K562 (cell line): Measurements from ENCODE around the gene TRIM62. TPM values are rescaled to one million over a fixed set of nuclear protein-coding genes. Genes with fewer than 3 reads are reported as not detected.
A peak's percentile ranks its signal among the peaks of the same experiment; 100 is the strongest.

Experiments
- CHAMP1 ChIP-seq: fragments of 450-650 bp; IDR thresholded peaks from 2 replicates; pipeline ENCODE4 v1.6.1; 2016; ENCODE audit warnings: mild to moderate bottlenecking
- DPF2 ChIP-seq: fragments of 450-650 bp; IDR thresholded peaks from 2 replicates; pipeline ENCODE4 v1.6.1; 2016
- E2F1 ChIP-seq: sonication (generic); formaldehyde crosslinking; IDR thresholded peaks from 2 replicates; pipeline ENCODE4 v1.8.1; 2023; ENCODE audit warnings: mild to moderate bottlenecking, missing genetic modification reagents, moderate library complexity
- EGR1 ChIP-seq: fragments of 450-650 bp; conservative IDR thresholded peaks from 2 replicates; pipeline ENCODE4 v1.6.1; 2017; ENCODE audit warnings: mild to moderate bottlenecking
- ETV5 ChIP-seq: sonication (generic); formaldehyde crosslinking; IDR thresholded peaks from 2 replicates; pipeline ENCODE4 v1.4.0; 2020; ENCODE audit warnings: low read depth, mild to moderate bottlenecking, missing genetic modification reagents
- HDAC2 ChIP-seq: fragments of 450-650 bp; IDR thresholded peaks from 2 replicates; pipeline ENCODE4 v1.6.1; 2016; ENCODE audit warnings: mild to moderate bottlenecking
- MCM5 ChIP-seq: fragments of 450-650 bp; IDR thresholded peaks from 2 replicates; pipeline ENCODE4 v1.6.1; 2016; ENCODE audit warnings: low read depth
- MEF2A ChIP-seq: IDR thresholded peaks from 2 replicates; pipeline ENCODE4 v1.6.1; 2011; ENCODE audit warnings: low read depth, mild to moderate bottlenecking, low read length, moderate library complexity; ENCODE audit not compliant: control insufficient read depth
- NBN ChIP-seq: fragments of 450-650 bp; IDR thresholded peaks from 2 replicates; pipeline ENCODE4 v1.6.1; 2016; ENCODE audit warnings: low read depth, mild to moderate bottlenecking
- NR0B1 ChIP-seq: fragments of 450-650 bp; IDR thresholded peaks from one replicate; pipeline ENCODE4 v1.6.1; 2018; ENCODE audit warnings: mild to moderate bottlenecking, moderate library complexity; ENCODE audit not compliant: partially characterized antibody
- SMARCA4 ChIP-seq: fragments of 450-650 bp; IDR thresholded peaks from 2 replicates; pipeline ENCODE4 v1.6.1; 2016
- SMARCC2 ChIP-seq: fragments of 450-650 bp; IDR thresholded peaks from 2 replicates; pipeline ENCODE4 v1.6.1; 2017; ENCODE audit warnings: antibody characterized with exemption, moderate library complexity, mild to moderate bottlenecking, low read depth
- TAF7 ChIP-seq: fragments of 450-650 bp; IDR thresholded peaks from 2 replicates; pipeline ENCODE4 v1.6.1; 2016; ENCODE audit warnings: missing genetic modification characterization, missing compliant biosample characterization
- TBP ChIP-seq: optimal IDR thresholded peaks from 2 replicates; pipeline ENCODE3; 2011; ENCODE audit warnings: low read depth, low read length, improper control_type of control experiment
- TFAM ChIP-seq: fragments of 250-450 bp; sonication (Bioruptor Pico); conservative IDR thresholded peaks from 2 replicates; pipeline ENCODE4 v1.5.0; 2021; ENCODE audit warnings: mild to moderate bottlenecking, moderate library complexity
- YY1 ChIP-seq, 3 experiments: IDR thresholded peaks; 2 replicates each; pipeline ENCODE4 v1.6.1; 2011; ENCODE audit warnings: low read length in 2 of 3, mild to moderate bottlenecking in 2 of 3, moderate library complexity in 2 of 3, borderline replicate concordance in 1 of 3, control low read depth in 1 of 3, low read depth in 1 of 3; ENCODE audit not compliant: insufficient read depth in 3 of 3, insufficient replicate concordance in 2 of 3, control insufficient read depth in 1 of 3, insufficient read length in 1 of 3; ENCODE audit errors: extremely low read depth in 1 of 3
- ZNF445 ChIP-seq: fragments of 250-450 bp; sonication (Bioruptor Pico); IDR thresholded peaks from 2 replicates; pipeline ENCODE4 v1.4.0; 2020; ENCODE audit warnings: low read depth, mild to moderate bottlenecking, moderate library complexity
- ZNF639 ChIP-seq, 2 experiments: fragments of 200-800 bp in 1 of 2; sonication (Bioruptor generic) in 1 of 2; sonication (generic) in 1 of 2; formaldehyde crosslinking in 1 of 2; IDR thresholded peaks in 1 of 2; conservative IDR thresholded peaks in 1 of 2; 2 replicates each; pipeline versions ENCODE4 v1.5.0 to v1.6.1; 2016 to 2020; ENCODE audit warnings: missing compliant biosample characterization in 1 of 2, missing genetic modification characterization in 1 of 2, missing genetic modification reagents in 1 of 2
- polyA plus RNA-seq, 8 experiments: library from polyadenylated mRNA; depleted of rRNA in 4 of 8; stranded (reverse) in 5 of 8; unstranded in 3 of 8; fragments of >200 nt; fragmentation: Nextera tagmentation in 2 of 8; fragmentation: Illumina TruSeq in 1 of 8; extraction: Ambion mirVana in 2 of 8; extraction: Trizol in 1 of 8; gene quantifications; 2 replicates each; pipeline versions ENCODE4 v1.2.1 to v1.2.3, GENCODE V29; 2011 to 2014; ENCODE audit warnings: inconsistent platforms in 1 of 8, missing spikeins in 1 of 8
- total RNA-seq, 7 experiments: library from RNA; depleted of rRNA in 6 of 7; stranded (reverse); fragments of >200 nt in 6 of 7; fragmentation: Illumina TruSeq in 2 of 7; extraction: Trizol in 2 of 7; gene quantifications; 2 replicates each; pipeline versions ENCODE4 v1.2.1 to v1.2.3, GENCODE V29; 2011 to 2021; ENCODE audit warnings: low replicate concordance in 1 of 7

TRIM62 gene
- total and polyA plus RNA-seq, 9 of the 15 experiments (the other 6 are each of a cell fraction or from before 2014, with no cell fraction given), result 0.18 to 2.3 (median 0.52) TPM

GRCh38 chr1:33127001-33127823, 54.6 kb downstream of the TRIM62 start (continued):
- TF ChIP-seq ZNF639 (CRISPR knock-in tag; conservative IDR thresholded peaks at IDR 0.05 in 1 of 2, IDR thresholded peaks at IDR 0.05 in 1 of 2) (peak in 1 of 2 experiments; percentile 80; a peak in 2 of 4 replicates), HDAC2 (no peak), NBN (peak; percentile 68; the same call in 1 of the 2 replicates), SMARCC2 (no peak), ETV5 (CRISPR knock-in tag) (no peak), MEF2A (no peak), MCM5 (no peak), CHAMP1 (peak; percentile 99), TBP (peak; percentile 42), TAF7 (tag) (peak; percentile 87), EGR1 (peak; percentile 31), SMARCA4 (no peak), E2F1 (CRISPR knock-in tag) (peak; percentile 20; the same call in 1 of the 2 replicates), NR0B1 (no peak), ZNF445 (CRISPR knock-in tag) (no peak), YY1 (IDR thresholded peaks at IDR 0.05; ENCODE audit: borderline replicate concordance in 1 of 3, control insufficient read depth in 1 of 3, extremely low read depth in 1 of 3, insufficient read depth in 3 of 3, insufficient read length in 1 of 3, insufficient replicate concordance in 2 of 3, low read depth in 1 of 3, low read length in 2 of 3) (peak in 2 of 3 experiments; percentile 62 to 70), TFAM (CRISPR knock-in tag) (no peak), DPF2 (no peak; the same call in 1 of the 2 replicates)
